Spleen (tissue), 11 donors: ENCODE data around the gene TTC34. TPM values are rescaled to one million over a fixed set of nuclear protein-coding genes. Genes with fewer than 3 reads are reported as not detected.

Experiments
- DNase-seq: peaks from one replicate; pipeline ENCODE4 v3.0.0-alpha.2; 2020
- H3K27ac ChIP-seq, 8 donors: fragments of 200-600 bp; sonication (generic) in 7 of 8; 1 replicate in 4 of 8; 2 replicates in 4 of 8; pipeline versions ENCODE4 v1.5.0 to v1.8.0; 2016 to 2021; ENCODE audit warnings: inconsistent platforms in 4 of 8, mild to moderate bottlenecking in 4 of 8, moderate library complexity in 1 of 8
- H3K27me3 ChIP-seq, 7 donors: fragments of 200-600 bp; sonication (generic) in 6 of 7; replicated peaks in 1 of 7; 1 replicate in 4 of 7; 2 replicates in 3 of 7; pipeline versions ENCODE4 v1.5.0 to v1.8.0; 2016 to 2021; ENCODE audit warnings: inconsistent platforms in 3 of 7, mild to moderate bottlenecking in 1 of 7
- H3K36me3 ChIP-seq, 6 donors: fragments of 200-600 bp; sonication (generic) in 5 of 6; 1 replicate in 4 of 6; 2 replicates in 2 of 6; pipeline versions ENCODE4 v1.5.0 to v1.8.0; 2016 to 2021; ENCODE audit warnings: inconsistent platforms in 2 of 6
- H3K4me1 ChIP-seq, 6 donors: fragments of 200-600 bp; sonication (generic) in 5 of 6; 1 replicate in 3 of 6; 2 replicates in 3 of 6; pipeline versions ENCODE4 v1.5.0 to v1.8.0; 2016 to 2021; ENCODE audit warnings: inconsistent platforms in 3 of 6
- H3K4me3 ChIP-seq, 8 donors: fragments of 200-600 bp; sonication (generic) in 7 of 8; 1 replicate in 4 of 8; 2 replicates in 4 of 8; pipeline versions ENCODE4 v1.5.0 to v1.8.0; 2016 to 2021; ENCODE audit warnings: inconsistent platforms in 4 of 8, mild to moderate bottlenecking in 4 of 8, moderate library complexity in 2 of 8
- H3K9me3 ChIP-seq, 8 donors: fragments of 200-600 bp; sonication (generic) in 7 of 8; 1 replicate in 4 of 8; 2 replicates in 4 of 8; pipeline versions ENCODE4 v1.5.0 to v1.8.0; 2016 to 2021; ENCODE audit warnings: inconsistent platforms in 4 of 8
- POLR2A ChIP-seq, 3 donors: fragments of 450-650 bp; IDR thresholded peaks; one replicate each; pipeline ENCODE4 v1.5.1; 2017; ENCODE audit warnings: antibody characterized with exemption in 3 of 3, mild to moderate bottlenecking in 1 of 3
- POLR2AphosphoS5 ChIP-seq, 3 donors: sonication (generic); formaldehyde crosslinking; IDR thresholded peaks; one replicate each; pipeline ENCODE4 v1.5.1; 2017; ENCODE audit warnings: antibody characterized with exemption in 3 of 3
- WGBS, 5 donors: extraction: QIAGEN DNeasy Blood & Tissue Kit in 3 of 5; methylation state at CpG; one replicate each; pipeline versions ENCODE4 v1.1.5 to v1.1.7; 2013 to 2018; 5-methylcytosine and 5-hydroxymethylcytosine counted together
- intact Hi-C: fragments of 100-400 bp; cut with DNase I; formaldehyde crosslinking; loops from one replicate; pipeline ENCODE4 v1.15.0; 2023; ENCODE audit warnings: low total_unique reads
- polyA plus RNA-seq, 3 donors: library from polyadenylated mRNA; stranded (reverse); fragments of 200-250 nt; gene quantifications; one replicate each; pipeline ENCODE4 v1.2.1, GENCODE V29; 2013
- total RNA-seq, 7 donors: library from RNA; depleted of rRNA in 3 of 7; stranded (reverse); fragments of >200 nt in 3 of 7; fragmentation: NEBNext Ultra II Directional in 4 of 7; extraction: Animal tissue kit (Norgen Biotek cat#: 25700) in 4 of 7; gene quantifications; one replicate each; pipeline versions ENCODE4 v1.1.0 to v1.2.1, GENCODE V29; 2016 to 2021
- TF ChIP-seq, protein P1 (sequence below), 11 experiments: fragments of 200-600 bp in 7 of 11; fragments of 450-650 bp in 4 of 11; sonication (generic) in 4 of 11; IDR thresholded peaks in 8 of 11; conservative IDR thresholded peaks in 3 of 11; 1 replicate in 7 of 11; 2 replicates in 4 of 11; pipeline versions ENCODE4 v1.4.0 to v1.8.0; 2016 to 2021; ENCODE audit warnings: antibody characterized with exemption in 11 of 11, inconsistent platforms in 4 of 11, mild to moderate bottlenecking in 1 of 11
- donor health status: healthy with polysubstance abuse.
- donor health status: DM: no; HTN: no; CAD: no; lungs with moderate emphysema.
- donor health status: DM: no; HTN: no; CAD: no.
- donor health status: Bipolar disorder and iron deficiency.
- donor health status: healthy.
- donor health status: DM: no; HTN: no; CAD: no.
- donor health status: DM: yes; HTN: yes; CAD: no.

Gene TTC34
- total and polyA plus RNA-seq, 10 donors: 0.09 to 2.8 (median 1.4) TPM

DNA sequence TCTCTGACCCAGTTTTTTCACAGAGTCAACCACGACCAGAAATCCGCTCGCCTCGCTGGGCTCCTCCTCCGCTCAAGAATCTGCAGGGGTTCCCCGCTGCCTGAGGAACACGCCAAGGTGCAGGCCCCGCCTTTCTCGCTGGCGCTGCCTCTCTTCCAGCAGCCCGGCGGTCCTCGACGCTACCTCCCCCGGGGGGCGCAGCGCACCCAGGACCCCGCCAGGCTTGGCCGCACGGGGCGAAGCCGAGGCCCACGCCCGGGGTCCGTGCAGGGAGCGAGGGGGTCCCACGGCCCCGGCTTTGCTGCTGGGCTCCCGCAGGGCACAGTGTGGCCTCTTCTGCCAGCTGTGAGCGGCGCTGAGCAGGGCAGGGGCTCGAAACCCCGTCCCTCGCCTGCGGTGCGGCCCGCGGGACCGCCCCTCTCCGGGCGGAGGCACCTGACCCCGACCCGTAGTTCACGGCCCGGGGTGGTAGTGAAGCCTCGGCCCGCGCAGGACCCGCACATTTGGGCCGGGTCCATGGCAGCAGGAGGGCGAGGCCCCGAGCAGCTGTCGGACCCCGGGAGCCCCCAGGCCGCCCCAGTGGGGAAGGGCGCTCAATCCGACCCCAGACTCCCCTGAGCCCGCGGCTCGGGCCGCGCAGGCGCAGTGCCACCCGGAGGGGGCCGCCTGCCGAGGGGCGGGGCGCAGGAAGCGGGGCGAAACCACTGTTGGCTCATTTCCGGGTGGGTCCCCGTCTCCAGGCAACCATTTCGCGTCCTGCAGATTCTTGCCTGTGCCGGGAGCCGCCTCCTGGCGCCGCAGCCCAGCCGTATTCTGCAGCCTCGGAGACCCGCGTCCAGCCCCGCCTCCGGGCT lies 158.7 kb downstream of the TTC34 start:
- 0 to 1% (median 1%) methylated on average over 42 to 84 of the region's 84 CpGs for WGBS, 5 donors
- peak; percentile 94 to 96 (median 95) for TF ChIP-seq POLR2AphosphoS5 (IDR thresholded peaks at IDR 0.05)
- peak; percentile 20 to 68 (median 33) for TF ChIP-seq POLR2A (IDR thresholded peaks at IDR 0.05)
- TF ChIP-seq, protein P1, sequence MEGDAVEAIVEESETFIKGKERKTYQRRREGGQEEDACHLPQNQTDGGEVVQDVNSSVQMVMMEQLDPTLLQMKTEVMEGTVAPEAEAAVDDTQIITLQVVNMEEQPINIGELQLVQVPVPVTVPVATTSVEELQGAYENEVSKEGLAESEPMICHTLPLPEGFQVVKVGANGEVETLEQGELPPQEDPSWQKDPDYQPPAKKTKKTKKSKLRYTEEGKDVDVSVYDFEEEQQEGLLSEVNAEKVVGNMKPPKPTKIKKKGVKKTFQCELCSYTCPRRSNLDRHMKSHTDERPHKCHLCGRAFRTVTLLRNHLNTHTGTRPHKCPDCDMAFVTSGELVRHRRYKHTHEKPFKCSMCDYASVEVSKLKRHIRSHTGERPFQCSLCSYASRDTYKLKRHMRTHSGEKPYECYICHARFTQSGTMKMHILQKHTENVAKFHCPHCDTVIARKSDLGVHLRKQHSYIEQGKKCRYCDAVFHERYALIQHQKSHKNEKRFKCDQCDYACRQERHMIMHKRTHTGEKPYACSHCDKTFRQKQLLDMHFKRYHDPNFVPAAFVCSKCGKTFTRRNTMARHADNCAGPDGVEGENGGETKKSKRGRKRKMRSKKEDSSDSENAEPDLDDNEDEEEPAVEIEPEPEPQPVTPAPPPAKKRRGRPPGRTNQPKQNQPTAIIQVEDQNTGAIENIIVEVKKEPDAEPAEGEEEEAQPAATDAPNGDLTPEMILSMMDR (IDR thresholded peaks at IDR 0.05 in 8 of 11, conservative IDR thresholded peaks at IDR 0.05 in 3 of 11): peak in 6 of 11 experiments; percentile 16 to 44 (median 32)
- H3K4me3 ChIP-seq: peak overlapping the region; percentile 57 to 97 (median 78)
- H3K27me3 ChIP-seq: no peaks in the 10 kb centered on the region
- H3K4me1 ChIP-seq: peaks cover 8 to 39% (median 21%) of the 10 kb centered on the region in 6 donors
- intact Hi-C loops: loop anchor here (5.0 kb wide), 1 partner anchor 50 kb away; no protein-coding TSS in a partner anchor
- peaks cover 3 to 23% (median 21%) of the 10 kb centered on the region in 8 donors for H3K9me3 ChIP-seq
- DNase-seq: peak; percentile 97
- H3K36me3 ChIP-seq: no peaks in the 10 kb centered on the region
- peak overlapping the region; percentile 83 to 98 (median 94) for H3K27ac ChIP-seq

- 39 to 51% (median 48%) methylated on average over 9 to 11 of the region's 11 CpGs for WGBS, 5 donors
- intact Hi-C loops: loop anchor here (5.0 kb wide), 1 partner anchor 50 kb away; no protein-coding TSS in a partner anchor
- Histone ChIP-seq H3K4me1 (peaks cover 8 to 39% (median 21%) of the 10 kb centered on the region in 6 donors), H3K36me3 (no peaks in the 10 kb centered on the region), H3K27me3 (peaks cover 0 to 5% (median 0%) of the 10 kb centered on the region in 7 donors), H3K9me3 (peaks cover 0 to 20% (median 17%) of the 10 kb centered on the region in 8 donors), H3K27ac (peak overlapping the region; percentile 83 to 98 (median 94)), H3K4me3 (peak overlapping the region; percentile 57 to 97 (median 78))
- TF ChIP-seq POLR2A (IDR thresholded peaks at IDR 0.05) (no peak), POLR2AphosphoS5 (IDR thresholded peaks at IDR 0.05) (no peak)
- TF ChIP-seq, protein P1 (IDR thresholded peaks at IDR 0.05 in 8 of 11, conservative IDR thresholded peaks at IDR 0.05 in 3 of 11): no peak
- no peak for DNase-seq
Measured at GRCh38 chr1:2642131-2642559, 159.3 kb downstream of the TTC34 start.

- Histone ChIP-seq H3K4me1 (peaks cover 8 to 39% (median 21%) of the 10 kb centered on the region in 6 donors), H3K36me3 (no peaks in the 10 kb centered on the region), H3K9me3 (peaks cover 0 to 20% (median 17%) of the 10 kb centered on the region in 8 donors), H3K27ac (peak overlapping the region in 4 of 8 donors; percentile 92 to 98 (median 94)), H3K27me3 (peaks cover 0 to 11% (median 0%) of the 10 kb centered on the region in 7 donors), H3K4me3 (peak overlapping the region in 6 of 8 donors; percentile 57 to 97 (median 75))
- intact Hi-C loops: loop anchor here (5.0 kb wide), 1 partner anchor 49 kb away; no protein-coding TSS in a partner anchor
- TF ChIP-seq POLR2AphosphoS5 (IDR thresholded peaks at IDR 0.05): no peak
- peak in 1 of 3 donors; percentile 16 for TF ChIP-seq POLR2A (IDR thresholded peaks at IDR 0.05)
- peak; percentile 82 for DNase-seq
- WGBS, 5 donors: 92 to 94% (median 93%) methylated on average over 2 to 34 of the region's 34 CpGs
Measured at GRCh38 chr1:2641381-2642130, 159.9 kb downstream of the TTC34 start.

GRCh38 chr1:2640626-2641025 lies 160.9 kb downstream of the TTC34 start:
- Histone ChIP-seq H3K36me3 (no peaks in the 10 kb centered on the region), H3K9me3 (peaks cover 0 to 15% (median 12%) of the 10 kb centered on the region in 8 donors), H3K27me3 (peaks cover 0 to 19% (median 0%) of the 10 kb centered on the region in 7 donors), H3K4me3 (no peak overlapping the region), H3K27ac (no peak overlapping the region), H3K4me1 (peaks cover 8 to 39% (median 21%) of the 10 kb centered on the region in 6 donors)
- TF ChIP-seq POLR2AphosphoS5 (IDR thresholded peaks at IDR 0.05): no peak
- TF ChIP-seq, protein P1 (IDR thresholded peaks at IDR 0.05 in 8 of 11, conservative IDR thresholded peaks at IDR 0.05 in 3 of 11): no peak
- intact Hi-C loops: loop anchor here (5.0 kb wide), 1 partner anchor 48 kb away; no protein-coding TSS in a partner anchor
- 60 to 93% (median 86%) methylated on average over 1 to 3 of the region's 3 CpGs for WGBS, 5 donors
- DNase-seq: no peak
